GM12891 (cell line): ENCODE measurements around the gene MAB21L4.

ENCODE experiments used
- PAX5 ChIP-seq: IDR thresholded peaks from 2 replicates; pipeline ENCODE4 v1.6.1; 2011; ENCODE audit warnings: low read length, moderate library complexity, mild to moderate bottlenecking; ENCODE audit not compliant: insufficient read depth, severe bottlenecking
- POLR2A ChIP-seq: IDR thresholded peaks from 2 replicates; pipeline ENCODE4 v1.6.1; 2011; ENCODE audit warnings: low read depth, low read length, control low read depth
- POLR2AphosphoS5 ChIP-seq: IDR thresholded peaks from 2 replicates; pipeline ENCODE4 v1.6.1; 2011; ENCODE audit warnings: low read depth, low read length, control low read depth
- POU2F2 ChIP-seq: IDR thresholded peaks from 2 replicates; pipeline ENCODE4 v1.6.1; 2011; ENCODE audit warnings: low read depth, mild to moderate bottlenecking, control low read depth, low read length, moderate library complexity
- TAF1 ChIP-seq: IDR thresholded peaks from 2 replicates; pipeline ENCODE4 v1.6.1; 2011; ENCODE audit warnings: low read depth, low read length, control low read depth

DNA sequence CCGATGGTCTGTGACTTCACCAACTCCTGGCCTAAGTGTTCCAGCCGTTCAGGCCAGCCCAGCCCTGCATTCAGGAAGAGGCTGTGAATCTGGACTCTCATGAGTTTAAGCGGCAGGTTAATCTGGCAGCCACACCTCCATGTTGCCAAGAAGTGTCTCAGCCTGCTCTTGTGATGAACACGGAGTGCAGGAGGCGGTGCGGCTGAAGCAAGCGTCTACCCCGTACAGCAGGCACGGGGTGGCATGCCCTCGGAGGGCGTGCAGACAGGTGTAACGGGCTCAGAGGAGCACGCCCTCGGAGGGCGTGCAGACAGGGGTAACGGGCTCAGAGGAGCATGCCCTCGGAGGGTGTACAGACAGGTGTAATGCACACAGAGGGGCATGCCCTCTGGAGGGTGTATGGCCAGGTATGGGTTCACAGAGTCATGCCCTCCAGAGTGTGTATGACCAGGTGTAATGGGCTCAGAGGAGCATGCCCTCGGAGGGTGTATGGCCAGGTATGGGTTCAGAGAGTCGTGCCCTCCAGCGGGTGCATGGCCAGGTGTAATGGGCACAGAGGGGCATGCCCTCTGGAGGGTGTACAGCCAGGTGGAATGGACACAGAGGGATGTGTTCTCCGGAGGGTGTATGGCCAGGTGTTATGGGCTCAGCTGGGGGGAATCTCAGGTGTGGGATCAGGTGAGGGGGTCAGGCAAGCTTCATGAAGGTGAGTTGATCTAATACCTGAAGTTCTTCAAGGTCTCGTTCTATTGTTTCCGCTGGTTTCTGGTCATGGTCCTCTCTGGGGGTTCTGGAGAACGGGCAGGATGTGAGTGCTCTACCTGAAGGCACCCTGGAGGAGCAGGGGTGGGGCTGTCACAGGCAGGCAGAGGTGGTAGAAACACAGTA, 32.8 kb upstream of the MAB21L4 start:
- TF ChIP-seq POLR2AphosphoS5 (no peak), POLR2A (no peak), TAF1 (no peak), PAX5 (no peak), POU2F2 (no peak)
